Renal pelvis (tissue), 4 donors: ENCODE measurements around the gene RIMBP2. TPM values are rescaled to one million over a fixed set of nuclear protein-coding genes. Genes with fewer than 3 reads are reported as not detected.
"Not testable (repeated sequence)": the region's sequence is repeated elsewhere in the genome, so short reads cannot be mapped to it uniquely, and the experiment has no call there.

Source experiments
- DNase-seq: peaks from one replicate; pipeline ENCODE4 v3.0.0-alpha.2; 2013
- polyA plus RNA-seq, 3 donors: library from polyadenylated mRNA; unstranded; fragments of 120-200 nt; gene quantifications; one replicate each; pipeline ENCODE4 v1.2.1, GENCODE V29; 2013; ENCODE audit not compliant: insufficient read length in 3 of 3

RIMBP2 gene
- polyA plus RNA-seq, 3 donors, result 16.2 to 24.9 (median 23.9) TPM

DNA sequence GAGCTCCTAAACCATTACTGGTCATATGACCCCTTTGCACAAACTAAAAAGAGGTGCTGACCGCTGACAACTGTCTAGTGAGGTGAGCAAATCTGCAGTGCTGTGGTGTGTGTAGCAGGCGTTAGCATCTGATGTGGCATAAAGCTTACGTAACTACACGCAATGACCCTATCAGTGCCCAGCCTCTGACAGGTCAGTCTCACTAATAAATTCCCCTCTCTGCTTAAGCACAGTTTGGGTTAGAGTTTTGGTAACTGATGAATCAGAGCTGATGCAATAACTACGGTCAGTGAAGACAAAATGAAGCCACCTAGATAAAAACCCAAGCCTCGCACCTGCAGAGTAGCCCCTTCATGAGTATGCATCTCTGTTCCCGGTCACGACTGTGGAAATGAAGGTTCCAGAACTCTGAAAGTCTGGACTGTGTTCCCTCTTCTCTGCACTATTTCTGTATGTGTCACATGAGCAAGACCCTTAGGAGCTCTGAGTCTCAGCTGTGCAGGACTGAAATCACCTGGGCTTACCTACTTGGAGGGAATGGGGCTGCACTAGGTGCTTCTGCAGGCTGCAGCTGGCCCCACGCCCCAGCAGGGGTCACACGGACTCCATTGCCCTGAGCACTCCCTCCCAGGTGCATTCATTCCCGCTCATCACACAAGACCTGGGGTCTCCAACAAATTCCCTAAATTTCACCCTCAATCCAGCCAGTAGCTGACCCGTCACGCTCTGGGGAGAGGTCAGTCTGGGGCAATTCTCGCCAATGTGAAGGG is 54.4 kb downstream of the RIMBP2 start:
- no peak for DNase-seq

DNA sequence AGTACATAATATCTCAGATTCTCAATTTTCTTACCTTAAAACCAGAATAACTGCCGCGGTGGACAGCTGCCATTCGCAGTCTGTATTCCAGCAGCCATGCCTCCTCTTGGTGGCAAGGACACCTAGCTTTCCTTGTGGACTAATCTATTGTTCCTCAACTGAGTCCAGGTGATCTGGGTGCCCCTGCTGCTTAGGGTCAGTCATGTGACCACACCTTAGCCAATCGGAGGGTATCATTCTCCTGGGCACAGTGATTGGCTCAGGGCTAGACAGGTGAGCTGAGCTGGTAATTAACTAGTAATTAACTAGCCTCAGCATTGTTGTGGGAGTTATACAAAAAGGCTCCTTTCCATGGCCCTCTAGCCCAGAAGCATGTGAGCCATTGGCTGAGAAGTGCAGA is 55.0 kb downstream of the RIMBP2 start:
- no peak for DNase-seq

DNA sequence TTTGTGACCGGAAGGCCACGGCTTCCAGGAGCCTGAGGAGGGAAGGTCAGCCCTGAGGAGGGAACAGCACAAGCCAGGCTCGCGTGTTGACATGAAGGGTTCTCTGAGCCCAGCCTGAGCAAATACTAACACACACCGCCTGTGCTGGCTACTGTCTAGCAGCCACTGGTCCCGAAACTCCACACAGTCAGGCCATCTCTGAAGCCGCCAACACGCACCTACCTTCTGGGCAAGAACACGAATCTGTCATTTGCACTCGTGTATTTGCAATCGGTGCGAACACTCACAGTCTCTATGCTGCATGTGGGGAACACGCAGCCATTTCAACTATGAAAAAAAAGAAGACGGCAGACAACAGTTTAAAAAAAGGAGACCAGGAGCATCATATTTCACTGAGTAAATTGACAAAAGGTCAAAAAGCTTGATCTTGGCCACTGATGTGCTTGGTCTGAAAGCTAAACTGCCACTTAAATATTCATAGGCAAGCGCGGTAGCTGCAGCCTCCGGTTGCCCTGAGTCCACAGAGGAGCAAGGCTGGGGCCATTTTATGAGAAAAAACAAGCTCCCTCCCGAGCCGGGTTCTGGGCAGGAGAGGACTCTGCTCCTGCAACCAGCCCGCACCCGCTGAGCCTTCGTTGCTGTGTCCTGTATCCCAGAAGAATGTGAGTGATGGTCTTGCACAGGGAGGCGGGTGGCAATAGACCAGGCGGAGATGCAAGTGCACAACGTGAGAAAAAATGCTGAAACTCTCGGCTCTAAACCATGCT is 57.8 kb downstream of the RIMBP2 start:
- no peak for DNase-seq

DNA sequence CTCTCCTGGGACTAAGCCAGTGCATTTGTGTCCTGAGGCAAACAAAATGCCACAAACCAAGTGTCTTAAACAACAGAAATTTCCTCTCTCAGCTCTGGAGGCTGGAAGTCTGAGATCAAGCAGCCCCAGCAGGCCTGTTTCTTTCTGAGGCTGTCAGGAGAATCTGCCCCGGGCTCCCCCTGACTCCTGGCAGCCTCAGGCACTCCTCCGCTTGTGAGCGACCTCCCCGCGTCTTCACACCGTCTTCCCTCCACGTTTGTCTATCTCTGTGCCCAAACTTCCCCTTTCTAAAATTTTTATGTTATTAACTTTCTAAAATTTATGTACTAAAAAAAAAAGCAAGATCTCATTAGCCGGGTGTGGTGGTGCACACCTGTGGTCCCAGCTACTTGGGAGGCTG is 59.7 kb downstream of the RIMBP2 start:
- DNase-seq, result no peak

DNA sequence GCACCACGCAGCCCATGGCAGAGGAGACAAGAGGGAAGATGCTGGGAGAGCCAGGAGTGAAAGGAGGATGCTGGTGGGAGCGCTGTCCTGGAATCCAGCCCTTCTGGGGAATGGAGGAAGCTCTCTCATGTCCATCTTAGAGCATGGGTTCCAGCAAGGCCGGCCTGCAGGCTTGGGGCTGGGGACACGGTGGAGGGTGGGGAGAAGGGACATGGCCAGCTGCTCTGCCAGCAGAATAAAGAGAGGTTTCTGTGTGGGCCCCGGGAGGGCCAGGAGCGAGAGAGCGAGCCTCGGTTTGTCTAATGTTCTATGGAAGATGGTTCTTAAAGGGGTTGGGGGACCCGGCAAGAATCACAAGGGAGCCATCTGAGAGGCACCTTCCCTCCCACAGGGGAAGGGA is 60.2 kb downstream of the RIMBP2 start:
- no peak for DNase-seq

DNA sequence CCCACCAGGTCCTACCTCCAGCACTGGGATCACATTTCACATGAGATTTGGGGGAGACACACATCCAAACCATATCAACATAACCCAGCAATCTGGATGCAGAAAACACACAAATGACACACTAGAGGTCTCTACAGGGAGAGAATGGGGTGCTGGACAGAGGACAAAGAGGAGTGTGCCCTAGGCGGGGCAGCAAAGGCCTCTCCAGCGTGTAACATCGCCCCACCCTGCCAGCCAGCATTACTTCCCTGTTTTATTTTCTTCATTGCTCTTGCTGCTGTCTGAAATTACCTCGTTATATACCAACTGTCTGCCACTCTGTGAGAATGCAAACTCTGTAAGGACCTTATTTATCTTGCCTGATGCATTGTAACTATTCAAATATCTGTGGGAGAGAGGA is 61.1 kb downstream of the RIMBP2 start:
- no peak for DNase-seq

DNA sequence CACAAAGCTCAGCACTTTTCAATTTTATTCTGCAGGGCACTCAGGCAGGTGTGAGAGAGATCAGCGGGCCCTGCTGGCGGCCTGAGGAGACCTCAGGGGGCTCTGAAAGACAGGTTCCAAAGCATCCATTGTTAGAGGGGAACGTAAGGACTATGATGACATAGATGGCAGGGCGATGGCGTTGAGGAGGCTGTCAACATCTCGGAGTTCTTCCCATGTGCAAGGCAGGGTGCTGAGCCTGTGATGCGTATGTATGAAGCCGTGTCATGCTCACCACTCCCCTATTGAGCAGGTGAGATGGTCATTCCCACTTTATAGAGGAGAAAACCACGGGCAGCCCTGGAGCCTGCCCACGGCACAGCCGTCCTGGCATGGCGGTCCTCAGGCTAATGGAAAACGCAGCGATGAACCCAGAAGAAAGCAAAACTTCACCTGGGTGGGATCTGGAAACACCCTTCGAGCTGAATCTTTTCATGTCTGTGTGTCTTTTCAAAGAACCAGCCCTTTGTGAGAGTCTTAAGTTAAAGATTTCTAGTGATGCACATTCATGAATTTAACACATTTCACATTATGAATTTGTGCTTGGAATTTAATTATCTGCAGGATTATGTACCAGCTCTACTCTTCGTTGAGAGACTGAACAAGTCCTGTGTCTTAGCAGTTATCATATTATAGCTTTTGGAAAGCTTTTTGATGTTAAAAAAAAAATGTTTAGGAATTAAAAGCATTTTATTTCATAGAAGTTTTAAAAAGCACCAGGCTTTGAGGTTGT is 64.7 kb downstream of the RIMBP2 start:
- no peak for DNase-seq

DNA sequence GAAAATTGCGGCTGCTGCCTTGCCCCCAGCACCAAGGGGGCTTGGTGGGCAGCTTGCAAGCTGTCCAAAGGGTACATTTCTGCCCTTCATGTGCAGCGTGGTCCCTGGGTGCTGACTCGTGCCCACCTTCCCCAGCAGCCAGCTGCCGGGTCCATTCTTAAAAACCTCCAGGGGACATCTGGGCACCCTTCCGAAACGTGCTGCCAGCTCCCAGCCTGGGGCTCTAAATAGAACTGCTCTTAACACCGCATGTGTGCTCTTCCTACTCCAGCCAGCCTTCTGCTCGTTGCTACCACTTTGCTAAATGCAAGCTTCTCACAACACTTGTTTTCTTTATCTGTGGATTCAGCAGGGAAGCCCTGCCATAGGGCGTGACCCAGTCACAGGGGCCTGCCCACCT is 66.0 kb downstream of the RIMBP2 start:
- no peak for DNase-seq

DNA sequence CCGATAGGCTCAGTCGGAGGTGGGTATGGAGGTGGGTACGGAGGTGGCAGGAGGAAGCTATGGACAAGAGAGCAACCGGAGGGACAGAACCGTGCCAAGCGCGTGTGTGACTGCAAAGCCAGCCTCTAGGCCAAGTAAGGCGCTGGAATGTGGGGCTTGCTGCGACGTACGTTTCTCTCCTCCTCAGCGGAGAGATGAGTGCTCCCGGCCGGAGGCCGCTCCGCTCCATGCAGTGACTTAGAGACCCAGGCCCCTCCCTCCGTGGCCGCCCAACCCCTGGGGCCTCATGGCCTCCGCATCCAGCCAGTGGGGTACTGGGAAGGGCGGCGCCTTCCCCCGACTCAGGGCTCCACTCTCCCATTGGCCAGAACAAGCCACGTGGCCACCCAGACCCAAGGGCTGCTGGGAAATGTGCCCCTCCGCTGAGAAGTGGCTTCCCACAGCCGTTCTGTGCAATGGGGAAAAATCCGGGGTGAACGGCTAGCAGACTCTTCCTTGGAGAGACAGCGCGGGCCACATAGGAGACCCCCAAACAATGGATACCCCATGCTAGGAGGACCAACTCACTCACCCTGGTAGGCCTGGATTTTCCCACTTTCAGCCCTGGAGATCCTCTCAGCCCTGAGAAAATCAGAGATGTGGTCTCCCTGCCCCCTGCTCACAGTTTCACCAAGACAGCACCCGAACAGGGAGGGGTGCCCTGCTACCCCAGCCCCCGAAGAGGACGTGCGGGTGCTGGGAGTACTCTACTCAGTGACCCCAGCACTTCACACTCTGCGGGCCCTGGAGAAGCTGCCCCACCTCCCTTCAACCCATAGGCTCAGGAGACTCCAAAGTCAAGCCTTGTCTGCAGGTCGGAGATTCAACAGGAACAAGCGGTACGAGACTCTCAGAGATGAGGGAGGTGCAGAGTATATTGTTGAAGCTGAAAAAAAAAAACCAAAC is 66.7 kb downstream of the RIMBP2 start:
- DNase-seq, result no peak

DNA sequence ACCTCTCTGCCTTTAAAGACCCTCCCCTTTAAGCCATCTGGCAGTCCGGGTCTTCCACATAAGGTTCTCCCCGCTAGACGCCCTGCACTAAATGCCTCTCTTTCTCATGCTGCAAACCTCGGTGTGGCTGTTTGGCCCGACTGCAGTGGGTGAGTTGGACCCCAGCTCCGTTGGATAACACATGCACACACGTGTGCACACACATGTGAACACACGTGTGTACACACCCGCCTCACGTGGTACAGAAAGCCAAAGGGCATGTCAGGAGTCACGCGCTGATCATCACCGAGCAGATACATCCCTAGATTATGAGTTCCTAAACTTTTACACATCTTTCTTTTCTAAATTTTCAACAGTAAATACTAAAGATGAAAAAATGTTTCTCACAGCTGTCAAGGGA is 68.3 kb downstream of the RIMBP2 start:
- DNase-seq, result no peak

DNA sequence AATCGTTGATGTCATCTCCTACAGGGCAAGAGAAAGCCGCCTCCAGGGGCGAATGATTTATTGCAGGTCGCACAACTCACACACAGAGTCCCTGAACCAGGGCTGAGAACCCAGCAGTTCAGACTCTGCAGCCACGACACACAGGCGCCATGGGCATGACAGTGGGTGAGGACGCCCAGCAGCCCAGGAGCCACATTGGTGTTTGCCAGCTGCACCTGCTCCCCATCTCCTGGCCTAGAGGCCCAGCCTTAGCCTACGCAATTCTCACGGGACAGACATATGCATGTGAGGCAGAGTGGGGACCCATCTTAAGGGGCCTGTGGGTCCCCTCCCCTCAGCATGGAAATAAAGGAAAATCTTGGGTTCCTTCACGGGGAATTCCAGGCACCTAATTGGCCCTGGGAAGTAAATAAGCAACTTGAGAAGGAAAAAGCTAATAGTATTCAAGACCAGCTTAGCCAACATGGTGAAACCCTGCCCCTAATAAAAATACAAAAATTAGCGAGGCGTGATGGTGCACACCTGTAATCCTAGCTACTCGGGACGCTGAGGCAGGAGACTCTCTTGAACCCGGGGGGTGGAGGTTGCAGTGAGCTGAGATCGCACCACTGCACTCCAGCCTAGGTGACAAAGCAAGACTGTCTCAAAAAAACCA is 69.3 kb downstream of the RIMBP2 start:
- DNase-seq, result no peak

DNA sequence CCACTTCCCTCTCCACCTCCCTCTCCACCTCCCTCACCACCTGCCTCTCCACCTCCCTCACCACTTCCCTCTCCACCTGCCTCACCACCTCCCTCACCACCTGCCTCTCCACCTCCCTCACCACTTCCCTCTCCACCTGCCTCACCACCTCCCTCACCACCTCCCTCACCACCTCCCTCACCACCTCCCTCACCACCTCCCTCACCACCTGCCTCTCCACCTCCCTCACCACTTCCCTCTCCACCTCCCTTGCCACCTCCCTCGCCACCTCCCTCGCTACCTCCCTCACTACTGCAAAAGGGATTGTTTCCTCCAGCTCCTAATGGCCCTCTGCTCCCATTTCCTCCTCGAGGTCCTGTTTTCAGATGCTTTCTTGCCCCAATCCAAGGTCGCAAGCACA is 69.9 kb downstream of the RIMBP2 start:
- not testable (repeated sequence) for DNase-seq

DNA sequence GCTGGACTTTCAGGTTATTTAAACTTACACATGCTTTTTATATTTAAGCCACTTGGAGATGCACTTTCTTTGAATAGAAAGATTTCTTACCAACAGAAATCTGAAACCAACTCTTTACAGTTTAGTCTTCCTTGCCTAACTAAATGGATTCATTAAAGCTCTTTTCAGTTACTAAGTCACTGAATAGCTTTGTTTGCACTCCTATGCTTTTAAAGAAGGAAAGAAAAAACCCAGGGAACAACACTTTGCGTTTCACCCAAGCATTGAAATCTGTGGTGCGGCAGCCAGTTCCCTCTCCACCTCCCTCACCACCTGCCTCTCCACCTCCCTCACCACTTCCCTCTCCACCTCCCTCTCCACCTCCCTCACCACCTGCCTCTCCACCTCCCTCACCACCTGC is 70.3 kb downstream of the RIMBP2 start:
- no peak for DNase-seq

DNA sequence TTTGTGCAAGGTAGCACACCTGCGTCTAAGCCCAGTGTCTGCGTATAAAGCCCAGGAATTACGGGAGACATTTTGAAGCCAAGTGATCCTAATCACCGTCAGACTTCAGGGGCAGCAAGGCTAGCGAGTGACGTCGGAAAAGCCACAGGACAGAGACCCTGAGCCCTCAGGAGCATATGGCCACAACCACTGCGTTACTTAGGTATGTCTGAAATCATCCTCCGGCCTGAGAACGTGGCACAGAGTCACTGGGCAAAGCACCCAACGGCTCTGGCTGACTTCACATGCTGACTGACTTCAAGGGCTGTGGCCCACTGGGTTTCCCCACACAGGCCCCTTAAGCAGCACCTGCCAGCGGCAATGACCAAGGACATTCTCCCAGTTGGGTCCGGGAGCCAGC is 71.5 kb downstream of the RIMBP2 start:
- DNase-seq, result no peak

DNA sequence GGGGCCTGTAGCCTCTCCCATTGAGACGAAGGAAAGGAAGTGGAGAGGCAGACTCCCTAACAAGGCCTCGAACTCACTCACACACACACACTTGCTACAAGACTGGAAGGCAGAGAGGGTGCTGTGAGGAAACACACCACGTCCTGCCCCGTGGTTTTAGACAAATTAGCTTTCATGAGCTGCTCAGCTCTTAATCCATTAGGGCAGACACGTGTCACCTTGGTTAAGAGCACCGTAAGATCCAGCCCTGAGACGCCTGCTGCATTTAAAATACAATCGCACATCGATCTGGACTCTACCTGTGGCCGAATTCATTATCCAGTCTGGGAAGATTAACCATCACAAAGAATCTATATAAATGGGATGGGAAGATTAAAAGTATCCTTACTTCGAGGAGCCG is 72.0 kb downstream of the RIMBP2 start:
- no peak for DNase-seq

DNA sequence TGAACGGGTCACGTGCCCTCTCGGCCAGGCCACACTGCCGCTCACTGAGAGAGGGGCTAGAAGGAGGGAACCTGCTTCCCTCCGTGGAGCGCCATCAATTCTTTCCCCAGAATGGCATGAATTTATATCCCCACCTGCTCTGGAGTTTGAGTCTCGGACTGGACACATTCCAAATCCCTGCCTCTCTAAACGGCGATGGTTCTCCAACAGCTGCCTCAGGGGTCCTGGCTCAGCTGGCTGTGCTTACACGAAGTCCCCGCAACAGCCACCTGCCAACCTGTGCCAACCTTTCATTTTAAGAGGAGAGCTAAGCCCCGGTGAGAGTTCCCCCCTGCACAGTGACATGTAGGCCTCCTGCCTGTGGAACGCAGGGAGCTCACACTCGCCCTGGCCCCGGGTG is 73.2 kb downstream of the RIMBP2 start:
- no peak for DNase-seq

DNA sequence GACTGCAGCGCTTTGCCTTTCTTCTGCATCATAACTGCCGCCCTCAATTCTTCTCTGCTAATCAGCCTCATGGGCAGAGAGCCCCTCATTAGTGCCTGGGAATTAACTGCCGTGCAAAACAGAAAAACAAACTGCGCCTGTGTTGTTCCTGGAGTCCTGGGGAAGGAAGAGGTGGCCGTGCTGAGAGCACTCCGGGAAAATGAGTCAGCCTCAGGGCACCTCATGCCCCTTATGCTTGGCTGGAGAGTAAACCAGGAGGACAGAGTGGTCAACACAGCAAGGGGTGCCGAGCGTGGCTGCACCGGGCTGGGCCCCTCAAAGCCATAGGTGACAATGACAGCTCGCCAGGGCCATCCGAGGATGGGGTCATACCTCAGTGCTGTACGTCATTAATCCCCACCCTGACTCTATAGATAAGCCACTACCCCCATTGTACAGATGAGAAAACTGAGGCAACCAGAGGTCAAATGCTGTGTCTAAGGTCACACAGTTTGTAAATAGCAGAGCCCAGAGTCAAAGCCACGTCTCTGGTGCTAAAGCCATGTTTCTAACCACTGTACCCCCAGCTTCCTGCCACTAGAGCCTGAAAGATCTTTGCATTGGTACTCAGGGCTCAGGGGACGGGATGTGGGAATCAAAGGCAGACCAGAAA is 74.4 kb downstream of the RIMBP2 start:
- no peak for DNase-seq

DNA sequence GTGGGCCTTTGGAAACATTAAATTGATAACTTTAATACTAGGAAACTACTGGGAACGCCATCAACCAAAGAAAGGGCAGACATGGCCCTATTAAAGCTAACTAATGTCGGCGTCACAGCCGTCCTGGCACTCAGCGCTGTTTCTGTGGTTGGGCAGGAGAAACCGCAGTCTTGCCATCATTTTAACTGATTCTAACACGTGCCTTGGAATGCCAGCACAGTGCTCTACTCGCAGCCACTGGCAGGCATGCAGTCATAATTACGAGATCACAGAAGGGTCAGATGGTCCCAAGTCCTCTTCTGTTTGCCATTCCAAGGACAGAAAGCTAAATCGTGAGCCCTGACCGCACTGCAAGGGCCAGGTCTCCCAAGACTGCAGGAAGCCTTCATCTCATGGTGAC is 75.2 kb downstream of the RIMBP2 start:
- DNase-seq, result no peak

DNA sequence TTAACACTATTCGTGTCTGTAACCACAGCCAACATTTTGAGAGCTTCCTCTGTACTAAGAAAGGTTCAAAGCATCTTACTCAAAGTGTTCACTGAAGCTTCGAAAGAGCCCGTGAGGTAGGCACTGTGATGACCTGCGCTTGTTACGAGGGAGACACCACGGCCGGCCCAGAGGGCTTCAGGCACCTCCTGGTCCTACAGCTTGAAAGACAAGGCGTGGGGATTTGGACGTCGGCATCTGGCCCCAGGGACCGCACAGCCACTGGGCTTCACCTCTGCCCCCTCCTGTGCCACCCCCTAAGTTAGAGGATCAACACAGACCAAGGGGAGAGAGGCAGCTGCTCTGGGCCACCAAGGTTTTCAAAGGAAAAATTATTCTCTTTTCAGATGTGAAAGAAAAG is 75.6 kb downstream of the RIMBP2 start:
- no peak for DNase-seq
